GM21723 (cell line): ENCODE results near the gene LRRC32.
A peak's percentile ranks its signal among the peaks of the same experiment; 100 is the strongest.

ENCODE experiments used
- ATAC-seq: cut with Tn5 transposase; IDR thresholded peaks from one replicate; pipeline ENCODE4 v1.9.1; 2021; ENCODE audit warnings: mild to moderate bottlenecking, moderate library complexity; ENCODE audit not compliant: unreplicated experiment

LRRC32 gene

GRCh38 chr11:76682106-76682505 is 11.6 kb upstream of the LRRC32 start:
- ATAC-seq: no peak

GRCh38 chr11:76680518-76681425 is 10.2 kb upstream of the LRRC32 start:
- ATAC-seq: no peak

GRCh38 chr11:76678321-76678720 is 7.8 kb upstream of the LRRC32 start:
- no peak for ATAC-seq

GRCh38 chr11:76677458-76677765 is 6.9 kb upstream of the LRRC32 start:
- no peak for ATAC-seq

- ATAC-seq: no peak
Observed at GRCh38 chr11:76676636-76677457, 6.3 kb upstream of the LRRC32 start.

GRCh38 chr11:76674517-76675400 is 4.2 kb upstream of the LRRC32 start:
- peak; percentile 46 for ATAC-seq

- no peak for ATAC-seq
Observed at GRCh38 chr11:76673176-76674142, 2.9 kb upstream of the LRRC32 start.

GRCh38 chr11:76672431-76673175 is 2.1 kb upstream of the LRRC32 start:
- peak; percentile 54 for ATAC-seq

- ATAC-seq: no peak
Observed at GRCh38 chr11:76671626-76672309, 1.2 kb upstream of the LRRC32 start.

- ATAC-seq: no peak
Observed at GRCh38 chr11:76671237-76671592, 668 bp upstream of the LRRC32 start.

- ATAC-seq: no peak
Observed at GRCh38 chr11:76669901-76670484, 554 bp downstream of the LRRC32 start.

- no peak for ATAC-seq
Observed at GRCh38 chr11:76668362-76669155, 2.0 kb downstream of the LRRC32 start.

- ATAC-seq: no peak
Observed at GRCh38 chr11:76667856-76668255, 2.7 kb downstream of the LRRC32 start.

GRCh38 chr11:76667271-76667818 is 3.2 kb downstream of the LRRC32 start:
- ATAC-seq: no peak

- no peak for ATAC-seq
Observed at GRCh38 chr11:76666830-76667229, 3.7 kb downstream of the LRRC32 start.

- no peak for ATAC-seq
Observed at GRCh38 chr11:76666408-76666807, 4.1 kb downstream of the LRRC32 start.

- ATAC-seq: no peak
Observed at GRCh38 chr11:76665921-76666351, 4.6 kb downstream of the LRRC32 start.
